Measurements from ENCODE around the gene IGF2. TPM values are rescaled to one million over a fixed set of nuclear protein-coding genes. Genes with fewer than 3 reads are reported as not detected.

The IGF2 gene
- total and polyA plus RNA-seq, 3 donors from 2014 or later: 52.3 to 104 (median 69.8) TPM

DNA sequence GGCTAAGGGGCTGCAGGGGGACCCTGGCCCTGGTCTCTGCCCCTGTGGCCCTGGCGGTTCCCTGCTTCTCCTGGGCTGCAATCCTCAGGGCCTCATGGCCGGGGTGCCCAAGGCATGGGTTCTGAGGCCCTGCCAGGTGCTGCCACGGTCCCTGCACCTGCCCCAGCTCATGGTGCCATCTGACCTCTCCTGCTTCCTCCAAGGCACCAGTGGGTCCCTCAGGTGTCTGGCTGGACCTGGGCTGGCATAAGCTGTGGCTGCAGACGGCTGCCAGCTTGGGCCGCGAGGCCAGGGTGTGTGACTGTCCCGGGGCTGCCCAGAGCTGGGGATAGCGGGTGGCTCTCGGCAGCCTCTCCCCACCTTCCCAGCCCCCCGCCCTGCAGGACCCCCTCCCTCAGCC lies 19.8 kb upstream of the IGF2 start:
- Histone ChIP-seq H3K9me3 (no peaks in the 10 kb centered on the region), H3K27me3 (no peaks in the 10 kb centered on the region), H3K27ac (no peak overlapping the region), H3K4me1 (no peaks in the 10 kb centered on the region), H3K4me3 (no peak overlapping the region), H3K36me3 (ENCODE audit: low read depth, missing control alignments) (no peaks in the 10 kb centered on the region)
- WGBS, 2 donors: 88% methylated on average over 10 of the region's 10 CpGs; no CpG with 5 or more reads in 1 of the 2 donors
- TF ChIP-seq POLR2A (IDR thresholded peaks at IDR 0.05): no peak
- TF ChIP-seq, protein P1, sequence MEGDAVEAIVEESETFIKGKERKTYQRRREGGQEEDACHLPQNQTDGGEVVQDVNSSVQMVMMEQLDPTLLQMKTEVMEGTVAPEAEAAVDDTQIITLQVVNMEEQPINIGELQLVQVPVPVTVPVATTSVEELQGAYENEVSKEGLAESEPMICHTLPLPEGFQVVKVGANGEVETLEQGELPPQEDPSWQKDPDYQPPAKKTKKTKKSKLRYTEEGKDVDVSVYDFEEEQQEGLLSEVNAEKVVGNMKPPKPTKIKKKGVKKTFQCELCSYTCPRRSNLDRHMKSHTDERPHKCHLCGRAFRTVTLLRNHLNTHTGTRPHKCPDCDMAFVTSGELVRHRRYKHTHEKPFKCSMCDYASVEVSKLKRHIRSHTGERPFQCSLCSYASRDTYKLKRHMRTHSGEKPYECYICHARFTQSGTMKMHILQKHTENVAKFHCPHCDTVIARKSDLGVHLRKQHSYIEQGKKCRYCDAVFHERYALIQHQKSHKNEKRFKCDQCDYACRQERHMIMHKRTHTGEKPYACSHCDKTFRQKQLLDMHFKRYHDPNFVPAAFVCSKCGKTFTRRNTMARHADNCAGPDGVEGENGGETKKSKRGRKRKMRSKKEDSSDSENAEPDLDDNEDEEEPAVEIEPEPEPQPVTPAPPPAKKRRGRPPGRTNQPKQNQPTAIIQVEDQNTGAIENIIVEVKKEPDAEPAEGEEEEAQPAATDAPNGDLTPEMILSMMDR (IDR thresholded peaks at IDR 0.05): no peak
- DNase-seq: no peak
- intact Hi-C loops (cut with DNase I; ENCODE audit: low total_unique reads): loop anchor here (2.0 to 10.0 kb wide), 3 partner anchors 324 to 504 kb away; partner anchors contain the start of genes SYT8 and TNNI2

DNA sequence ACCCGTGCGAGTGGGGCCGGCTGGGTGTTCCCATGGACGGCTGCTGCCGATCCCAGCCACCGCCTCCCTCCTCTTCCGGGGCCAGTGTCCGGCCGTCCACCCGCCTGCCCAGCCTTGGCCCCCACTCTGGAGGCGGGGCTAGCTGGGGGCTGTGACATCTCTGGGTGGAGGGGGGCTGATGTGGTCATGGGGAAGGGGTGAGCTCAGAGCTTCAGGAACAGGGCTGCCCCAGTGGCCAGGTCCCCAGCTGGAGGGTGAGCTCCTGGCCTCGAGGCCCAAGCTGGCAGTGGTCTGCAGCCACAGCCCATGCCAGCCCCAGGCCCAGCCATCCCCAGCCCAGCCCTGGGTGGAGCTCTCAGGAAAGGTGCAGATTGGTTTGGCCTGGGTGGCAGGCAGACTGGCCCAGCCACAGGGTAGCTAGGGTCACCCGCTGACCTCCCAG lies 19.1 kb upstream of the IGF2 start:
- Histone ChIP-seq H3K27ac (no peak overlapping the region), H3K9me3 (no peaks in the 10 kb centered on the region), H3K4me3 (no peak overlapping the region), H3K4me1 (no peaks in the 10 kb centered on the region), H3K27me3 (no peaks in the 10 kb centered on the region), H3K36me3 (ENCODE audit: low read depth, missing control alignments) (no peaks in the 10 kb centered on the region)
- intact Hi-C loops (cut with DNase I; ENCODE audit: low total_unique reads): loop anchor here (2.0 to 10.0 kb wide), 3 partner anchors 324 to 504 kb away; partner anchors contain the start of genes SYT8 and TNNI2
- DNase-seq: no peak
- TF ChIP-seq, protein P1 (IDR thresholded peaks at IDR 0.05): no peak
- TF ChIP-seq POLR2A (IDR thresholded peaks at IDR 0.05): no peak
- WGBS, 2 donors: 64 to 80% methylated on average over 1 to 13 of the region's 13 CpGs

DNA sequence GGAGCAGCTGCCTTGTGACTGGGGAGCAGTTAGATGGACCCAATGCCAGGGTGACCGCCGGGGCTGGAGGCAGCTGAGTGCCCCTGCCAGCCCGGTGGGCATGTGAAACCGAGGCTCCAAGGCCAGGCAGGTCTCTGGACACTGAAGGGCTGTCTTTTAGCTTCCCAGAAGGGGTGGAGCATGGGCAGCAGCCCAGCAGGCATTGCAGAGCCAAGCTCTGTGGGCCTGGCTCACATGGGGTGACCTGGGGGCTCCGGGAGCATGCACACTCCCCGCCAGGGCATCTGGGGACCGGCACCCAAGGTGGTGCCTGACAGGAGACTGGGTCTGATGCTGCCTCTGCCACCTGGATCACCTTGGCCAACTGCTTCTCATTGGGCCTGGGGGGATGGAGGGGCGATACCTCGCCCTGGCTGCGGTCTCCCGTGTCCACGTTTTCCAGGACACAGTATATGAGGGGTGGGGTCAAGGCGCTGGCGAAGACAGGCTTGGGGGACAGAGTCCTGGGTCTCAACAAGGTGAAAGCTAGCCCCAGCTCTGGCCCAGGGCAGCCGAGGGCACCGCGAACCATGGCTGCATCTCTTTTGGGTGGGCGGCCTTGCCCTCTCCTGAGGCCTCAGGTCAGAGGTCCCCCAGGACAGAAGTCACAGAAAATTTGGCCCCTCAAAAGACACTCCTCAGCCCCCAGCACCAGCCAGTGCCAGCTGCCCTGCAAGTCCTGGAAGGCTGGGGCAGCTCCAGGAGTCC lies 18.3 kb upstream of the IGF2 start:
- H3K27me3 ChIP-seq: no peaks in the 10 kb centered on the region
- no peak for DNase-seq
- intact Hi-C loops (cut with DNase I; ENCODE audit: low total_unique reads): loop anchor here (2.0 to 10.0 kb wide), 3 partner anchors 323 to 503 kb away; partner anchors contain the start of genes SYT8 and TNNI2

DNA sequence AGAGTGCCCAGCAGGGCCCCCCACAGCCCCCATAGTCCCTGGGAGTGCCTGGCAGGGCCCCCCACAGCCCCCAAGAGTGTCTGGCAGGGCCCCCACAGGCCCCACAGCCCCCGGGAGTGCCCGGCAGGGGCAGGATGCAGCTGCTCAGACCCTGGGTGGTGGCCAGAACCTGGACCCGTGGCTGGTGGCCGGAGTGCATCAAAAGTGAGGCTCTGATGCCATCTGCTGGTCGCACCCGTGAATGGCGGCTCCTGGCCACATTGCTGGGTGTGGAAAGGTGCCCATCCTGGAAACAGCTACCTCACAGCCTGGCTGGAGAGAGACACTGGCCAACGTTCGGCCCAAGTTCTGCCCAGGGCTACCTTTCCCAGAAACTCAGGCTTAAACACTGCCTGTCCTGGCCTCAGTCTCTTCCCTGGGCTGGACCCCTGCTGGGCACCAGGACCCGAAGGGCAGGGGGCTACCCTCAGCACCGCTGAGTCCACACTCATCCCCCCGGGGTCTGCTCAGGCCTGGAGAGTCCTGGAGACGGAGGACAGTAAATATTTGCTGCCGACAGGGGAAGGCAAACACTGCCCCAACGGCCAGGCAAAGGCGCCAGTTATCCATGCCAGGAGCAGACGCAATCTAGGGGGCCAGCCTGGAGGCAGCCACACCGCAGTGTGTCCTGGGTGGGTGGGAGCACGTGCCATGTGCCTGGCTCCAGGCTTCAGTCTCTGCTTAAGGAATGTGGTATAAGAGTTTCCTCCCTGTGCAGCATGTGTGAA lies 17.4 kb upstream of the IGF2 start:
- Histone ChIP-seq H3K9me3 (no peaks in the 10 kb centered on the region), H3K4me1 (peaks cover 1% of the 10 kb centered on the region), H3K27ac (no peak overlapping the region), H3K27me3 (no peaks in the 10 kb centered on the region), H3K36me3 (ENCODE audit: low read depth, missing control alignments) (no peaks in the 10 kb centered on the region), H3K4me3 (no peak overlapping the region)
- intact Hi-C loops (cut with DNase I; ENCODE audit: low total_unique reads): loop anchor here (10.0 kb wide), 2 partner anchors 322 to 502 kb away; partner anchors contain the start of genes SYT8 and TNNI2
- no peak for TF ChIP-seq POLR2A (IDR thresholded peaks at IDR 0.05)
- TF ChIP-seq, protein P1 (IDR thresholded peaks at IDR 0.05): peak; percentile 50 to 82 (median 71)
- DNase-seq: peak; percentile 84
- 47 to 56% methylated on average over 10 to 19 of the region's 19 CpGs for WGBS, 2 donors

More for the DNA sequence above, 18.3 kb upstream of the IGF2 start:
- Histone ChIP-seq H3K27ac (no peak overlapping the region), H3K4me3 (no peak overlapping the region), H3K9me3 (no peaks in the 10 kb centered on the region), H3K4me1 (no peaks in the 10 kb centered on the region), H3K36me3 (ENCODE audit: low read depth, missing control alignments) (no peaks in the 10 kb centered on the region)
- TF ChIP-seq, protein P1 (IDR thresholded peaks at IDR 0.05): no peak
- no peak for TF ChIP-seq POLR2A (IDR thresholded peaks at IDR 0.05)
- WGBS, 2 donors: 33 to 86% methylated on average over 1 to 17 of the region's 18 CpGs

Data from testis (tissue), 3 donors.